Stimulated activated CD4-positive, alpha-beta T cell treated with anti-CD3 and anti-CD28 coated beads, Interleukin-4, amount 100 ng/mL, for 4 hours (primary cell): ENCODE measurements around the gene GABRD.

Experiments
- DNase-seq, 2 experiments: peaks; one replicate each; pipeline ENCODE4 v3.0.0-alpha.2; 2020

Gene GABRD

GRCh38 chr1:2079396-2080085 lies 60.4 kb downstream of the GABRD start:
- DNase-seq = no peak

GRCh38 chr1:2080140-2080539 lies 61.0 kb downstream of the GABRD start:
- DNase-seq = no peak
